ENCODE measurements around the gene FAM174B.

FAM174B gene

DNA sequence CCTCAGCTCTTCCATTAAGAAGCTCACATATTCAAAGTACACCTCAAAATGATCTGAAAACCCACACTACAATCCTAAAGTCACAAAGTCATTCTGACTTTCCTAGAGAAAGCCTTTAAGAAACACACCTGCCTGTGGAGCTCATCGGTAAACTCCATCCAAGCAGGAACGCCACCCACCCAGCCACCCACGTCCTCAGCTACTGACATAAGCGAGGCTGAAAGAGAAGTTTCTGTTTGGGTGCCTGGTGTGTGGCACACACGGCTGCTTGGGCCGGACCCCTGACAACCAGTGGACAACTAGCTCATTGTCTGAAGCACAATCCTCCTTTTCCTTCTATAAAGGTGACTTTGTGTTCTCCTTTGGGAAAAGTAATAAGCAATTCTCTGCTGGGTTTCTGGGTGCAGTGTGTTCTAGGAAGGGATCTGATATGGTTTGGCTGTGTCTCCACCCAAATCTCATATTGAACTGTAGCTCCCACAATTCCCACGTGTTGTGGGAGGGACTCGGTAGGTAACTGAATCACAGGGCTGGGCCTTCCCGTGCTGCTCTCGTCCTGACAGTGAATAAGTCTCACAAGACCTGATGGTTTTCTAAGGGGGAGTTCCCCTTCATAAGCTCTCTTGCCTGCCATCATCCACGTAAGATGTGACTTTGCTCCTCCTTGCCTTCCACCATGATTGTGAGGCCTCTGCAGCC is 26.1 kb downstream of the FAM174B start:
- Histone ChIP-seq H3K27ac (ENCODE audit: low read depth, low read length) (no peak overlapping the region), H3K36me3 (ENCODE audit: control insufficient read depth, insufficient read depth, low read length) (peaks cover 3% of the 10 kb centered on the region), H3K4me3 (ENCODE audit: low read length) (no peak overlapping the region), H3K4me2 (ENCODE audit: low read length) (no peak overlapping the region), H3K9ac (ENCODE audit: low read length) (no peak overlapping the region), H3K23ac (ENCODE audit: low read length) (no peak overlapping the region), H3K27me3 (ENCODE audit: insufficient read depth, low read length, poor library complexity) (no peaks in the 10 kb centered on the region), H2AK5ac (ENCODE audit: low read length) (no peak overlapping the region), H2BK15ac (replicated peaks; ENCODE audit: low read depth) (no peak overlapping the region), H3K4ac (ENCODE audit: low read depth, low read length) (no peak overlapping the region), H3K56ac (ENCODE audit: low read length) (no peak overlapping the region), H3K18ac (ENCODE audit: low read length) (no peak overlapping the region), H4K8ac (ENCODE audit: low read depth, low read length) (no peak overlapping the region), H4K5ac (ENCODE audit: low read length) (no peak overlapping the region), H3K79me2 (ENCODE audit: control insufficient read depth, insufficient read depth, low read length) (peaks cover 27% of the 10 kb centered on the region), H3K4me1 (ENCODE audit: control insufficient read depth, low read depth, low read length) (peaks cover 11% of the 10 kb centered on the region), H3K79me1 (ENCODE audit: low read length) (peaks cover 13% of the 10 kb centered on the region), H2BK120ac (ENCODE audit: low read depth, low read length) (no peak overlapping the region), H2BK5ac (ENCODE audit: low read length) (no peak overlapping the region)
- WGBS (ENCODE audit: extremely low coverage, insufficient coverage, low lambda C conversion rate) = no CpG with 5 or more reads among the region's 11 CpGs
- DNase-seq = no peak

DNA sequence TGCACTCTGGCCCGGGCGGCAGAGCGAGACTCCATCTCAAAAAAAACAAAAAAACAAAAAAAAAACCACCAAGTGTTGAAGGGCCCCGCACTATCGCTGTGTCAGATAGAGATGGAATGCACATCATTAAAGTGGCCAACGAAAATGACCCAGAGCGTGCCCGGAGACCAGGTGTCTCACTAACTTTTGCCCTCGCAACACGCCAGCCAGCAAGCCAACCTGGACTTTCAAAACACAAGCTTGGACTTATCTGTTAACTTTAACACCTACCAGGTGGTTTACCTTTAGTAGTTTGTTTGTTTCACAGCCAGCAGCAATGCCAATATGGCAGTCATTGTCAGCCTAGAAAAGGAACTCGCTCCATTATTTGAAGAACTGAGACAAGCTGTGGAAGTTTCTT is 28.6 kb downstream of the FAM174B start:
- H4K8ac ChIP-seq (ENCODE audit: low read depth, low read length) = no peak overlapping the region
- no peak overlapping the region for H4K5ac ChIP-seq (ENCODE audit: low read length)
- peaks cover 3% of the 10 kb centered on the region for H3K36me3 ChIP-seq (ENCODE audit: control insufficient read depth, insufficient read depth, low read length)
- H3K79me1 ChIP-seq (ENCODE audit: low read length) = peaks cover 20% of the 10 kb centered on the region
- H2BK120ac ChIP-seq (ENCODE audit: low read depth, low read length) = no peak overlapping the region
- no peak overlapping the region for H2BK5ac ChIP-seq (ENCODE audit: low read length)
- no peak overlapping the region for H3K56ac ChIP-seq (ENCODE audit: low read length)
- no peak overlapping the region for H2BK15ac ChIP-seq (replicated peaks; ENCODE audit: low read depth)
- H3K4ac ChIP-seq (ENCODE audit: low read depth, low read length) = no peak overlapping the region
- no peak overlapping the region for H3K18ac ChIP-seq (ENCODE audit: low read length)
- H3K27ac ChIP-seq (ENCODE audit: low read depth, low read length) = no peak overlapping the region
- H3K4me3 ChIP-seq (ENCODE audit: low read length) = no peak overlapping the region
- H3K79me2 ChIP-seq (ENCODE audit: control insufficient read depth, insufficient read depth, low read length) = peaks cover 20% of the 10 kb centered on the region
- no peak overlapping the region for H3K23ac ChIP-seq (ENCODE audit: low read length)
- no CpG with 5 or more reads among the region's 11 CpGs for WGBS (ENCODE audit: extremely low coverage, insufficient coverage, low lambda C conversion rate)
- H3K4me2 ChIP-seq (ENCODE audit: low read length) = no peak overlapping the region
- DNase-seq = no peak
- H3K4me1 ChIP-seq (ENCODE audit: control insufficient read depth, low read depth, low read length) = peaks cover 4% of the 10 kb centered on the region
- H2AK5ac ChIP-seq (ENCODE audit: low read length) = no peak overlapping the region
- no peak overlapping the region for H3K9ac ChIP-seq (ENCODE audit: low read length)
- H3K27me3 ChIP-seq (ENCODE audit: insufficient read depth, low read length, poor library complexity) = no peaks in the 10 kb centered on the region

DNA sequence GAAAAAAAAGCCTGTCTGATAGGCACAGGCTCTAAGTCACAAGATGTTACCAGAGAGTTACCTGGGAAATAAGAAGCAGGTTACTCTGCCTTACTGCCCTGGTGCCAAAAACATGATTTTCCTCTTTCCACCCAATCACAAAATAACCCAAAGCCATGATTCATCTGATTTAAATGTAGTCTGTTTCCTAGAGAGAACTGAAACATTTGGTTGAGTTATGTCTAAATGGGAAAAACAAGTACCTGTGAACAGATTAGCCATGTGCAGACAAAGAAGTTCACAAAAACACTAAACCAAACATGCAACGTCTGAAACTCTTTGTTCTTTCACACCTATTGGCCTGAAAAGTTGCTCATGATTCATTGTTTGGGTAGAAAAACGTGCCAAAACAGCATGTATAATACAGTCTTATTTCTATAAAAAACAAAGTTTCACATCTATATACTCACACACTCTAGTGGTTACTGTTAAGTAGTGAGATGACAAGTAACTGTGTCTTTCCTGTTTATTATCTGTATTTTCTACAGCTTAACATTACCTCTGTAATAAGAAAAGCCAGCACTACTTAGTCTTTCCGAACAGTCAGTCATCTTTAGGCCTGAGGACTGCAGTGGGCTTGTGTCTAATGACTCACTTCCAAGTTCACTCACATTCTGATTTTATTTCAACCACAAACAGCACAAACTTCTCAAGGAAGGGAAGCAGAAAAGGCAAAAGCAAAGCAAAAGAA is 30.2 kb downstream of the FAM174B start:
- H4K5ac ChIP-seq (ENCODE audit: low read length) = no peak overlapping the region
- no peak overlapping the region for H2BK15ac ChIP-seq (replicated peaks; ENCODE audit: low read depth)
- no peak overlapping the region for H3K27ac ChIP-seq (ENCODE audit: low read depth, low read length)
- H3K23ac ChIP-seq (ENCODE audit: low read length) = no peak overlapping the region
- peaks cover 19% of the 10 kb centered on the region for H3K79me2 ChIP-seq (ENCODE audit: control insufficient read depth, insufficient read depth, low read length)
- H3K27me3 ChIP-seq (ENCODE audit: insufficient read depth, low read length, poor library complexity) = no peaks in the 10 kb centered on the region
- no peak overlapping the region for H2AK5ac ChIP-seq (ENCODE audit: low read length)
- no peak overlapping the region for H4K8ac ChIP-seq (ENCODE audit: low read depth, low read length)
- H3K4ac ChIP-seq (ENCODE audit: low read depth, low read length) = no peak overlapping the region
- no CpG with 5 or more reads among the region's 3 CpGs for WGBS (ENCODE audit: extremely low coverage, insufficient coverage, low lambda C conversion rate)
- peaks cover 21% of the 10 kb centered on the region for H3K79me1 ChIP-seq (ENCODE audit: low read length)
- H3K4me3 ChIP-seq (ENCODE audit: low read length) = no peak overlapping the region
- H3K9ac ChIP-seq (ENCODE audit: low read length) = no peak overlapping the region
- peak overlapping the region; percentile 5 for H3K18ac ChIP-seq (ENCODE audit: low read length)
- no peak overlapping the region for H2BK5ac ChIP-seq (ENCODE audit: low read length)
- H3K4me1 ChIP-seq (ENCODE audit: control insufficient read depth, low read depth, low read length) = peaks cover 4% of the 10 kb centered on the region
- no peak overlapping the region for H3K4me2 ChIP-seq (ENCODE audit: low read length)
- no peak overlapping the region for H2BK120ac ChIP-seq (ENCODE audit: low read depth, low read length)
- H3K56ac ChIP-seq (ENCODE audit: low read length) = peak overlapping the region; percentile 44
- DNase-seq = no peak
- H3K36me3 ChIP-seq (ENCODE audit: control insufficient read depth, insufficient read depth, low read length) = peaks cover 3% of the 10 kb centered on the region

DNA sequence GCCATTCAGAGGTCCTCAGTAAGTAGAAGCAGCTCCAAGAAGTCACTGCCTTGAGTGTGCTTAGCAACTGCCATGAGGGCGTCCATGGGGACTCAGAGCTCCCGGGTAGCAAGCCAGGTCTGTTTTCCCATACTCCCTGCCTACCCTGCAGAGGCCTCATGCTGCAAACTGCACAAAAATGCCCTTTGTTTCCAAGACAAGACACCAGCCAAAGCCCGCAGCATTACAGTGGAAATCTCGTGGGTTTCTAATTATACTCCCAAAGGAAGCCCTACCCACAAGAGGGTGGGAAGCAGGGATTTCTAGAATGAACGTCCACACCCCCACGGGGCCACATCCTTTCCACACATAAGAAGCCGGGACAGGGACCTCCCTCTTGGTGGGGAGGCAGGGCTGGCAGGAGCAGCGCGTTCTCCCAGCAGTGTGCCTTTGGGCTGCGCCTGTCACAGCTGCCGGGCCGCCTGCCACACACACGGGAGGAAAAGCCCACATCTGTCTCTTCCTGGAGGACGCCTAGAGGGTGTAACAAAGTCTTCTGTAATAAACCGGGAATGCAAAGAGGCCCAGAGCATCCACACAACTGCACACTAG is 31.1 kb downstream of the FAM174B start:
- DNase-seq = no peak

DNA sequence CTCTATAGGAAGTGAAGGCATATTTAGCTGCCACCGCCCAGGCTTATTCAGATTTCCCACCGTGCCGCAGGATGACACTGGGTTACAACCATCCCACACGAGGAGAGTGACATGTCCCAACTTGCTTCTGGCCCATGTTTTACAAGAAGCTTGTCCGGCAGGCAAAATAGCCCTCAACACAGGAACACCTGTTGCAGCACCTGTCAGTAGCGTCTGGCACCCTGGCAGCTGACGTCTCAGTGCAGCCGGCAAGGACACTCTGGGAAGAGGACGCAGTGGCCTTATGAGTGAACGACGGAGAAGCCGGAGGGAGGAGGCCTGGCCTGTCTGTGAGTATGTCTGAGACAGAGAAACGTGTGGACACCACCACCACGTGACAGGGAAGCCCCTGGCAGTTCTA is 32.1 kb downstream of the FAM174B start:
- H3K79me1 ChIP-seq (ENCODE audit: low read length) = peaks cover 14% of the 10 kb centered on the region
- no peak overlapping the region for H4K5ac ChIP-seq (ENCODE audit: low read length)
- DNase-seq = no peak
- H4K8ac ChIP-seq (ENCODE audit: low read depth, low read length) = no peak overlapping the region
- no CpG with 5 or more reads among the region's 14 CpGs for WGBS (ENCODE audit: extremely low coverage, insufficient coverage, low lambda C conversion rate)
- no peak overlapping the region for H2AK5ac ChIP-seq (ENCODE audit: low read length)
- no peak overlapping the region for H3K9ac ChIP-seq (ENCODE audit: low read length)
- H3K27me3 ChIP-seq (ENCODE audit: insufficient read depth, low read length, poor library complexity) = no peaks in the 10 kb centered on the region
- H3K4me1 ChIP-seq (ENCODE audit: control insufficient read depth, low read depth, low read length) = peaks cover 4% of the 10 kb centered on the region
- no peaks in the 10 kb centered on the region for H3K36me3 ChIP-seq (ENCODE audit: control insufficient read depth, insufficient read depth, low read length)
- H2BK15ac ChIP-seq (replicated peaks; ENCODE audit: low read depth) = no peak overlapping the region
- H2BK120ac ChIP-seq (ENCODE audit: low read depth, low read length) = no peak overlapping the region
- no peak overlapping the region for H3K27ac ChIP-seq (ENCODE audit: low read depth, low read length)
- H2BK5ac ChIP-seq (ENCODE audit: low read length) = no peak overlapping the region
- H3K23ac ChIP-seq (ENCODE audit: low read length) = no peak overlapping the region
- H3K56ac ChIP-seq (ENCODE audit: low read length) = no peak overlapping the region
- H3K4me3 ChIP-seq (ENCODE audit: low read length) = no peak overlapping the region
- no peak overlapping the region for H3K4me2 ChIP-seq (ENCODE audit: low read length)
- no peak overlapping the region for H3K4ac ChIP-seq (ENCODE audit: low read depth, low read length)
- peaks cover 17% of the 10 kb centered on the region for H3K79me2 ChIP-seq (ENCODE audit: control insufficient read depth, insufficient read depth, low read length)
- H3K18ac ChIP-seq (ENCODE audit: low read length) = no peak overlapping the region

More for the DNA sequence above, 31.1 kb downstream of the FAM174B start:
- H3K79me2 ChIP-seq (ENCODE audit: control insufficient read depth, insufficient read depth, low read length) = peaks cover 19% of the 10 kb centered on the region
- H4K8ac ChIP-seq (ENCODE audit: low read depth, low read length) = peak overlapping the region; percentile 97
- H2BK5ac ChIP-seq (ENCODE audit: low read length) = no peak overlapping the region
- peaks cover 4% of the 10 kb centered on the region for H3K4me1 ChIP-seq (ENCODE audit: control insufficient read depth, low read depth, low read length)
- H3K4me3 ChIP-seq (ENCODE audit: low read length) = no peak overlapping the region
- H3K36me3 ChIP-seq (ENCODE audit: control insufficient read depth, insufficient read depth, low read length) = peaks cover 3% of the 10 kb centered on the region
- H3K23ac ChIP-seq (ENCODE audit: low read length) = no peak overlapping the region
- WGBS (ENCODE audit: extremely low coverage, insufficient coverage, low lambda C conversion rate) = no CpG with 5 or more reads among the region's 15 CpGs
- H3K4ac ChIP-seq (ENCODE audit: low read depth, low read length) = no peak overlapping the region
- H3K9ac ChIP-seq (ENCODE audit: low read length) = no peak overlapping the region
- no peak overlapping the region for H2BK120ac ChIP-seq (ENCODE audit: low read depth, low read length)
- no peak overlapping the region for H4K5ac ChIP-seq (ENCODE audit: low read length)
- peak overlapping the region; percentile 5 for H3K18ac ChIP-seq (ENCODE audit: low read length)
- H2BK15ac ChIP-seq (replicated peaks; ENCODE audit: low read depth) = no peak overlapping the region
- H2AK5ac ChIP-seq (ENCODE audit: low read length) = no peak overlapping the region
- H3K79me1 ChIP-seq (ENCODE audit: low read length) = peaks cover 16% of the 10 kb centered on the region
- H3K27ac ChIP-seq (ENCODE audit: low read depth, low read length) = peak overlapping the region; percentile 10
- no peak overlapping the region for H3K4me2 ChIP-seq (ENCODE audit: low read length)
- no peaks in the 10 kb centered on the region for H3K27me3 ChIP-seq (ENCODE audit: insufficient read depth, low read length, poor library complexity)
- H3K56ac ChIP-seq (ENCODE audit: low read length) = no peak overlapping the region

All from mesendoderm (in vitro differentiated cells).